GM18498 (cell line): Measurements from ENCODE around the gene GRM8.

Experiments
- ATAC-seq: cut with Tn5 transposase; IDR thresholded peaks from one replicate; pipeline ENCODE4 v1.9.1; 2021; ENCODE audit warnings: mild to moderate bottlenecking, moderate library complexity; ENCODE audit not compliant: unreplicated experiment

GRM8 gene

GRCh38 chr7:127039541-127039940, 213.2 kb downstream of the GRM8 start:
- no peak for ATAC-seq

GRCh38 chr7:127035203-127035849, 217.4 kb downstream of the GRM8 start:
- ATAC-seq = no peak

GRCh38 chr7:127034186-127034806, 218.4 kb downstream of the GRM8 start:
- no peak for ATAC-seq

GRCh38 chr7:127029823-127030222, 222.9 kb downstream of the GRM8 start:
- ATAC-seq = no peak

GRCh38 chr7:127021857-127022256, 230.9 kb downstream of the GRM8 start:
- no peak for ATAC-seq

GRCh38 chr7:127021019-127021738, 231.6 kb downstream of the GRM8 start:
- no peak for ATAC-seq

- no peak for ATAC-seq
Measured at GRCh38 chr7:127018889-127019288, 233.9 kb downstream of the GRM8 start.

GRCh38 chr7:127017196-127017595, 235.5 kb downstream of the GRM8 start:
- ATAC-seq = no peak

- ATAC-seq = no peak
Measured at GRCh38 chr7:127000725-127001124, 252.0 kb downstream of the GRM8 start.

- ATAC-seq = no peak
Measured at GRCh38 chr7:126996659-126997058, 256.1 kb downstream of the GRM8 start.

- ATAC-seq = no peak
Measured at GRCh38 chr7:126993626-126994213, 259.0 kb downstream of the GRM8 start.

- ATAC-seq = no peak
Measured at GRCh38 chr7:126988022-126988421, 264.7 kb downstream of the GRM8 start.

GRCh38 chr7:126979722-126980121, 273.0 kb downstream of the GRM8 start:
- ATAC-seq = no peak

- no peak for ATAC-seq
Measured at GRCh38 chr7:126978865-126979264, 273.9 kb downstream of the GRM8 start.

GRCh38 chr7:126973066-126973465, 279.7 kb downstream of the GRM8 start:
- ATAC-seq = no peak

GRCh38 chr7:126972571-126972970, 280.2 kb downstream of the GRM8 start:
- no peak for ATAC-seq

GRCh38 chr7:126959649-126960048, 293.1 kb downstream of the GRM8 start:
- ATAC-seq = no peak

- ATAC-seq = no peak
Measured at GRCh38 chr7:126958367-126958766, 294.4 kb downstream of the GRM8 start.

GRCh38 chr7:126957443-126957842, 295.3 kb downstream of the GRM8 start:
- ATAC-seq = no peak

GRCh38 chr7:126953461-126953860, 299.3 kb downstream of the GRM8 start:
- no peak for ATAC-seq

- ATAC-seq = no peak
Measured at GRCh38 chr7:126948664-126949063, 304.1 kb downstream of the GRM8 start.
